RKO (cell line): Measurements from ENCODE around the gene FHIT.
A peak's percentile ranks its signal among the peaks of the same experiment; 100 is the strongest.

ENCODE experiments used
- DNase-seq: peaks from one replicate; pipeline ENCODE4 v3.0.0-alpha.2; 2016; ENCODE audit warnings: low spot score

Gene FHIT

GRCh38 chr3:60399861-60400845 lies 851.1 kb downstream of the FHIT start:
- peak; percentile 1 for DNase-seq

GRCh38 chr3:60399292-60399691 lies 852.0 kb downstream of the FHIT start:
- no peak for DNase-seq

- DNase-seq = no peak
These were observed 856.0 kb downstream of the FHIT start for GRCh38 chr3:60395173-60395762.

- no peak for DNase-seq
These were observed 857.3 kb downstream of the FHIT start for GRCh38 chr3:60393946-60394345.

GRCh38 chr3:60392501-60392900 lies 858.8 kb downstream of the FHIT start:
- no peak for DNase-seq

- peak; percentile 0 for DNase-seq
These were observed 860.0 kb downstream of the FHIT start for GRCh38 chr3:60391292-60391691.

- DNase-seq = no peak
These were observed 862.5 kb downstream of the FHIT start for GRCh38 chr3:60388731-60389130.

GRCh38 chr3:60386306-60386705 lies 864.9 kb downstream of the FHIT start:
- DNase-seq = no peak

GRCh38 chr3:60384341-60384740 lies 866.9 kb downstream of the FHIT start:
- no peak for DNase-seq

GRCh38 chr3:60383345-60383744 lies 867.9 kb downstream of the FHIT start:
- DNase-seq = no peak

GRCh38 chr3:60366486-60366885 lies 884.8 kb downstream of the FHIT start:
- no peak for DNase-seq

- DNase-seq = peak; percentile 43
These were observed 885.9 kb downstream of the FHIT start for GRCh38 chr3:60365360-60365759.

- no peak for DNase-seq
These were observed 886.8 kb downstream of the FHIT start for GRCh38 chr3:60364475-60364874.

GRCh38 chr3:60363817-60364216 lies 887.4 kb downstream of the FHIT start:
- no peak for DNase-seq

- DNase-seq = no peak
These were observed 895.4 kb downstream of the FHIT start for GRCh38 chr3:60355825-60356224.

- DNase-seq = no peak
These were observed 899.8 kb downstream of the FHIT start for GRCh38 chr3:60351481-60351880.

- no peak for DNase-seq
These were observed 906.9 kb downstream of the FHIT start for GRCh38 chr3:60344340-60344739.

- DNase-seq = no peak
These were observed 907.4 kb downstream of the FHIT start for GRCh38 chr3:60343831-60344230.

- no peak for DNase-seq
These were observed 911.9 kb downstream of the FHIT start for GRCh38 chr3:60339304-60339703.

- no peak for DNase-seq
These were observed 913.8 kb downstream of the FHIT start for GRCh38 chr3:60337421-60337820.

GRCh38 chr3:60336061-60336460 lies 915.2 kb downstream of the FHIT start:
- no peak for DNase-seq

- no peak for DNase-seq
These were observed 917.5 kb downstream of the FHIT start for GRCh38 chr3:60333710-60334109.

- DNase-seq = no peak
These were observed 921.1 kb downstream of the FHIT start for GRCh38 chr3:60330107-60330506.
